ENCODE data around the gene ZNF282. TPM values are rescaled to one million over a fixed set of nuclear protein-coding genes. Genes with fewer than 3 reads are reported as not detected.

The ZNF282 gene
- total RNA-seq, 1 experiment from 2014 or later, result 39.0 TPM

DNA sequence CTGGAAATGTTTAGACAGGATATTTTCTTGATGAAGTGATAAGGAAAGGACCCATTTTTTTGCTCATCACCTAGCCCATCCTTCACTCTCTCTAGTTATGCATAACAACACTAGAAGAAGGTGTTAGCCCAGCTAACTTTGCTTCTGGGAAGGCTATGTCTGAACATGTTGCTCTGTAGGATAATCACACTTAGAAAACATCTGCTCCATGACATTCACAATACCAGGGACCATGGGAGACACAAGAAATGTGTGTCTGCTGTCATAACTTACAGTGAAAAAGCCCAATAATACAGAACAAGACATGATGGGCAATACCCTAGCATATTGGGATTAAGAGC, 13.9 kb upstream of the ZNF282 start:
- H4K5ac ChIP-seq (ENCODE audit: insufficient read length, low read depth, low read length), result no peak overlapping the region
- Mint-ChIP-seq H3K27me3 (ENCODE audit: low read depth) (no peaks in the 10 kb centered on the region), H3K4me3 (no peak overlapping the region), H3K9me3 (no peaks in the 10 kb centered on the region; a peak in 2 of 5 replicates), H3K27ac (no peak overlapping the region), H3K4me1 (no peaks in the 10 kb centered on the region), H3K36me3 (ENCODE audit: insufficient read depth in 1 of 3, low read depth in 3 of 3) (peaks cover 35 to 68% (median 38%) of the 10 kb centered on the region in 3 experiments)
- TF ChIP-seq CTCF (conservative IDR thresholded peaks at IDR 0.05), result no peak
- no peak overlapping the region for H4K8ac ChIP-seq (replicated peaks; ENCODE audit: insufficient read length, low read depth, low read length)
- H2AFZ ChIP-seq (ENCODE audit: low read length), result no peak overlapping the region
- no peak overlapping the region for H4K91ac ChIP-seq (ENCODE audit: insufficient read length, low read depth, low read length)
- H3K79me2 ChIP-seq (ENCODE audit: insufficient read depth, low read length), result no peaks in the 10 kb centered on the region
- H2BK15ac ChIP-seq (ENCODE audit: low read depth, low read length), result no peak overlapping the region
- H3K56ac ChIP-seq (ENCODE audit: insufficient read length, low read depth, low read length), result no peak overlapping the region
- H3K4me1 ChIP-seq (ENCODE audit: insufficient read depth, low read length), result no peaks in the 10 kb centered on the region
- H3K27ac ChIP-seq (ENCODE audit: insufficient read length, low read depth, low read length), result no peak overlapping the region
- H3K4me2 ChIP-seq (ENCODE audit: insufficient read depth, insufficient read length, low read length), result no peak overlapping the region
- no peak overlapping the region for H2AK5ac ChIP-seq (ENCODE audit: insufficient read length, low read length)
- no peak overlapping the region for H2BK20ac ChIP-seq (ENCODE audit: low read depth, low read length, poor library complexity, severe bottlenecking)
- H2BK5ac ChIP-seq (ENCODE audit: insufficient read length, low read length), result no peak overlapping the region
- no peak overlapping the region for H2BK120ac ChIP-seq (ENCODE audit: low read depth, low read length, poor library complexity, severe bottlenecking)
- no peak overlapping the region for H3K14ac ChIP-seq (ENCODE audit: insufficient read depth, low read length)
- H3K27me3 ChIP-seq (ENCODE audit: insufficient read depth, low read length), result no peaks in the 10 kb centered on the region
- no peak overlapping the region for H2BK12ac ChIP-seq (ENCODE audit: insufficient read length, low read depth, low read length)
- H3K4ac ChIP-seq (ENCODE audit: low read depth, low read length), result no peak overlapping the region
- no peak overlapping the region for H3K9ac ChIP-seq (ENCODE audit: extremely low read depth, insufficient read length, low read length)
- no peak overlapping the region for H3K23ac ChIP-seq (ENCODE audit: insufficient read length, low read depth, low read length)
- H3K79me1 ChIP-seq (ENCODE audit: insufficient read depth, low read depth, low read length, poor library complexity, severe bottlenecking), result no peaks in the 10 kb centered on the region
- no peaks in the 10 kb centered on the region for H4K20me1 ChIP-seq (ENCODE audit: control insufficient read depth, insufficient read depth, insufficient read length)
- no peaks in the 10 kb centered on the region for H3K23me2 ChIP-seq (ENCODE audit: insufficient read length, low read depth, low read length, poor library complexity, severe bottlenecking)
- no peak for DNase-seq
- no peak overlapping the region for H3K18ac ChIP-seq (ENCODE audit: insufficient read length, low read depth, low read length)
- no peaks in the 10 kb centered on the region for H3K9me3 ChIP-seq (ENCODE audit: control insufficient read depth, low read depth, low read length)
- no peak overlapping the region for H3T11ph ChIP-seq (ENCODE audit: low read length)

Measured in H9 (cell line).